ENCODE measurements around the gene GPC3. TPM values are rescaled to one million over a fixed set of nuclear protein-coding genes. Genes with fewer than 3 reads are reported as not detected.

Gene GPC3
- polyA plus RNA-seq, 3 donors: not detected

- no peaks in the 10 kb centered on the region for H4K20me1 ChIP-seq (ENCODE audit: insufficient read depth, low read length)
- no peak overlapping the region for H3K27ac Mint-ChIP-seq
- H3K9me3 ChIP-seq (replicated peaks in 1 of 2; ENCODE audit: control insufficient read depth in 1 of 2, insufficient read depth in 1 of 2, low read length in 2 of 2): no peaks in the 10 kb centered on the region
- H3K36me3 ChIP-seq (replicated peaks in 1 of 2; ENCODE audit: control insufficient read depth in 1 of 2, insufficient read depth in 2 of 2, low read length in 2 of 2): no peaks in the 10 kb centered on the region
- no CpG with 5 or more reads among the region's 1 CpG for WGBS (ENCODE audit: insufficient coverage)
- no peak overlapping the region for H3K4me3 ChIP-seq (replicated peaks in 1 of 3; ENCODE audit: low read depth in 2 of 3, low read length in 3 of 3)
- TF ChIP-seq CTCF (IDR thresholded peaks at IDR 0.05): no peak
- no peaks in the 10 kb centered on the region for H3K4me1 ChIP-seq (ENCODE audit: control insufficient read depth in 1 of 2, insufficient read depth in 2 of 2, low read length in 2 of 2)
- DNase-seq: no peak
- H3K36me3 Mint-ChIP-seq: no peaks in the 10 kb centered on the region
- no peak overlapping the region for H3K9ac ChIP-seq (ENCODE audit: insufficient read depth, low read length, poor library complexity, severe bottlenecking)
- peaks cover 0 to 7% (median 1%) of the 10 kb centered on the region in 3 donors for H3K27me3 Mint-ChIP-seq (ENCODE audit: low read depth in 3 of 3)
- no peak overlapping the region for H3K4me2 ChIP-seq (replicated peaks; ENCODE audit: extremely low read depth, low read length, poor library complexity, severe bottlenecking)
- H3K79me2 ChIP-seq (ENCODE audit: insufficient read depth, low read length): no peaks in the 10 kb centered on the region
- H3K4me1 Mint-ChIP-seq: no peaks in the 10 kb centered on the region
- H3K27ac ChIP-seq (ENCODE audit: low read depth in 1 of 2, low read length in 2 of 2): no peak overlapping the region
- H3K9me3 Mint-ChIP-seq: no peaks in the 10 kb centered on the region
- no peak overlapping the region for H3K4me3 Mint-ChIP-seq
- H3K27me3 ChIP-seq (ENCODE audit: control insufficient read depth in 2 of 2, insufficient read depth in 2 of 2, low read length in 2 of 2): peaks cover 0 to 3% of the 10 kb centered on the region in 2 donors
- intact Hi-C loops (cut with micrococcal nuclease): no loop called here
- no peak overlapping the region for H2AFZ ChIP-seq (ENCODE audit: insufficient read depth, low read depth, low read length, poor library complexity, severe bottlenecking)
Observed at GRCh38 chrX:133834771-133835170, 150.6 kb downstream of the GPC3 start.

DNA sequence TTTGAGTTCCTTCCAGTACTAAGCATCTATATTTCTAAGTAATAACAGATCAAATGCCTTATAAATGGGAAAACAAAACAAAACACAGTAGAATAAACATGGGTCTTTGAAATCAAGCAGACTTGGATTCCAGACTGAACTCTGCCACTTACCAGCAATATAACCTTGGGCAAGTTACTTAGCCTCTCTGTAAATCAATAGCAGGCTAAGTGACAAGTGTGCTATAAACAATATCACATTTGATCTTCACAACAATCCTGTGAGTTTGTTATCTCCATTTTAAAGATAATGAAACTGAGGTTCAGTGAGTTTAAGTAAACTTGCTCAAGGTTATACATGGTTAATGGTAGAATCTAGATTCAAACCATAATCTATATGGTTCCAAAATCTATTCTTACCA is 165.8 kb downstream of the GPC3 start:
- H3K27me3 Mint-ChIP-seq (ENCODE audit: low read depth in 3 of 3): peaks cover 0 to 13% (median 2%) of the 10 kb centered on the region in 3 donors
- H3K9ac ChIP-seq (ENCODE audit: insufficient read depth, low read length, poor library complexity, severe bottlenecking): no peak overlapping the region
- intact Hi-C loops (cut with micrococcal nuclease): no loop called here
- no peaks in the 10 kb centered on the region for H3K79me2 ChIP-seq (ENCODE audit: insufficient read depth, low read length)
- no peak overlapping the region for H2AFZ ChIP-seq (ENCODE audit: insufficient read depth, low read depth, low read length, poor library complexity, severe bottlenecking)
- no peaks in the 10 kb centered on the region for H3K36me3 Mint-ChIP-seq
- no peaks in the 10 kb centered on the region for H3K4me1 ChIP-seq (ENCODE audit: control insufficient read depth in 1 of 2, insufficient read depth in 2 of 2, low read length in 2 of 2)
- H3K4me1 Mint-ChIP-seq: no peaks in the 10 kb centered on the region
- H4K20me1 ChIP-seq (ENCODE audit: insufficient read depth, low read length): no peaks in the 10 kb centered on the region
- H3K36me3 ChIP-seq (replicated peaks in 1 of 2; ENCODE audit: control insufficient read depth in 1 of 2, insufficient read depth in 2 of 2, low read length in 2 of 2): no peaks in the 10 kb centered on the region
- no peaks in the 10 kb centered on the region for H3K9me3 ChIP-seq (replicated peaks in 1 of 2; ENCODE audit: control insufficient read depth in 1 of 2, insufficient read depth in 1 of 2, low read length in 2 of 2)
- no peak overlapping the region for H3K27ac ChIP-seq (ENCODE audit: low read depth in 1 of 2, low read length in 2 of 2)
- no peaks in the 10 kb centered on the region for H3K9me3 Mint-ChIP-seq
- H3K4me3 ChIP-seq (replicated peaks in 1 of 3; ENCODE audit: low read depth in 2 of 3, low read length in 3 of 3): no peak overlapping the region
- H3K27ac Mint-ChIP-seq: no peak overlapping the region
- H3K4me2 ChIP-seq (replicated peaks; ENCODE audit: extremely low read depth, low read length, poor library complexity, severe bottlenecking): no peak overlapping the region
- no peak for DNase-seq
- H3K27me3 ChIP-seq (ENCODE audit: control insufficient read depth in 2 of 2, insufficient read depth in 2 of 2, low read length in 2 of 2): peaks cover 0 to 5% of the 10 kb centered on the region in 2 donors
- TF ChIP-seq CTCF (IDR thresholded peaks at IDR 0.05): no peak
- H3K4me3 Mint-ChIP-seq: no peak overlapping the region
